ENCODE data around the gene AMPD2.

Gene AMPD2

GRCh38 chr1:109625601-109626560, 6.2 kb downstream of the AMPD2 start:
- H3K27me3 ChIP-seq: no peaks in the 10 kb centered on the region
- peak overlapping the region in 7 of 10 experiments; percentile 83 to 95 (median 88); a peak in 8 of 20 replicates for H3K4me3 ChIP-seq
- H3K4me1 ChIP-seq: peaks cover 45 to 82% (median 69%) of the 10 kb centered on the region in 10 experiments
- peak overlapping the region in 9 of 11 experiments; percentile 8 to 93 (median 84); a peak in 17 of 22 replicates for H3K9ac ChIP-seq
- H3K4me2 ChIP-seq: peak overlapping the region; percentile 87 to 100 (median 97)
- TF ChIP-seq Cebpa-rat (IDR thresholded peaks at IDR 0.05): no peak
- H3K27ac ChIP-seq: peak overlapping the region in 8 of 11 experiments; percentile 16 to 96 (median 87); a peak in 14 of 22 replicates
- H3K9me3 ChIP-seq (replicated peaks in 1 of 11): no peaks in the 10 kb centered on the region
- H4K20me1 ChIP-seq: peaks cover 46 to 90% (median 85%) of the 10 kb centered on the region in 11 experiments; a peak in 21 of 22 replicates
- peaks cover 46 to 56% (median 49%) of the 10 kb centered on the region in 11 experiments for H3K36me3 ChIP-seq

GRCh38 chr1:109626682-109627408, 7.2 kb downstream of the AMPD2 start:
- H4K20me1 ChIP-seq: peaks cover 42 to 89% (median 80%) of the 10 kb centered on the region in 11 experiments; a peak in 21 of 22 replicates
- no peak overlapping the region for H3K4me3 ChIP-seq
- H3K4me2 ChIP-seq: peak overlapping the region in 8 of 11 experiments; percentile 7 to 100 (median 91); a peak in 12 of 22 replicates
- H3K27me3 ChIP-seq: no peaks in the 10 kb centered on the region
- peak overlapping the region in 1 of 11 experiments; percentile 87; a peak in 1 of 22 replicates for H3K9ac ChIP-seq
- TF ChIP-seq Cebpa-rat (IDR thresholded peaks at IDR 0.05): no peak
- H3K4me1 ChIP-seq: peaks cover 40 to 83% (median 67%) of the 10 kb centered on the region in 10 experiments
- no peaks in the 10 kb centered on the region for H3K9me3 ChIP-seq (replicated peaks in 1 of 11)
- peaks cover 56 to 66% (median 59%) of the 10 kb centered on the region in 11 experiments for H3K36me3 ChIP-seq
- H3K27ac ChIP-seq: no peak overlapping the region

- H3K4me2 ChIP-seq: peak overlapping the region in 7 of 11 experiments; percentile 13 to 100 (median 87); a peak in 13 of 22 replicates
- H3K4me3 ChIP-seq: no peak overlapping the region
- H3K27ac ChIP-seq: no peak overlapping the region
These were observed 8.2 kb downstream of the AMPD2 start for GRCh38 chr1:109627692-109628399.

DNA sequence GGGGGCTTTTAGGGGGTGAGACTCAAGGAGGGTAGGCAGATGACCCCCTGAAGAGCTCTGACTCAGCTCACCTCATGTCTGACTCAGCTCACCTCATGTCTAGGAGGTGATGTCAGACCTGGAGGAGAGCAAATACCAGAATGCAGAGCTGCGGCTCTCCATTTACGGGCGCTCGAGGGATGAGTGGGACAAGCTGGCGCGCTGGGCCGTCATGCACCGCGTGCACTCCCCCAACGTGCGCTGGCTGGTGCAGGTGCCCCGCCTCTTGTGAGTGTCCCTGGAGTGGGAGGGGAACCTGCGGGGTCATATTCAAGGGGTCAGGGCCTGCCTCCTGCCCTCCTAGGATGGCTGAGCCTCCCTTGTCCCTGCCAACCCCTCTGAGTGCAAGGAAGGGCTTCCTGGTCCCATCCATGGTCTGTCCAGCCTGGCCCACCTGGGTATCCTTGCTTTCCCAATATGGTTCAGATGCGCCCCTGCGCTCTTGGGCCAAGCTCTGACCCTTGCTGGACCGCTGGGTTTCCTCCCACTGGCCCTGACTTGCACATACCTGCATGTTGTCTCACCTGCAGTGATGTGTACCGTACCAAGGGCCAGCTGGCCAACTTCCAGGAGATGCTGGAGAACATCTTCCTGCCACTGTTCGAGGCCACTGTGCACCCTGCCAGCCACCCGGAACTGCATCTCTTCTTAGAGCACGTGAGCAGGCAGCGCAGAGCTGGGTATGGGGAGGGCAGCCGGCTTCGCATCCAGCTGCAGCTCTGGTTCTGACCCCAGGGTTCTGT, 9.1 kb downstream of the AMPD2 start:
- peaks cover 21 to 75% (median 53%) of the 10 kb centered on the region in 10 experiments for H3K4me1 ChIP-seq
- H3K9ac ChIP-seq: no peak overlapping the region
- H3K27me3 ChIP-seq: no peaks in the 10 kb centered on the region
- peaks cover 61 to 76% (median 71%) of the 10 kb centered on the region in 11 experiments for H3K36me3 ChIP-seq
- no peaks in the 10 kb centered on the region for H3K9me3 ChIP-seq (replicated peaks in 1 of 11)
- TF ChIP-seq Cebpa-rat (IDR thresholded peaks at IDR 0.05): no peak
- no peak overlapping the region for H3K27ac ChIP-seq
- H4K20me1 ChIP-seq: peaks cover 25 to 81% (median 62%) of the 10 kb centered on the region in 11 experiments; a peak in 21 of 22 replicates
- H3K4me3 ChIP-seq: no peak overlapping the region
- peak overlapping the region in 3 of 11 experiments; percentile 54 to 97 (median 95); a peak in 4 of 22 replicates for H3K4me2 ChIP-seq

More at GRCh38 chr1:109627692-109628399, 8.2 kb downstream of the AMPD2 start:
- H3K27me3 ChIP-seq: no peaks in the 10 kb centered on the region
- peaks cover 30 to 82% (median 62%) of the 10 kb centered on the region in 10 experiments for H3K4me1 ChIP-seq
- peaks cover 33 to 89% (median 70%) of the 10 kb centered on the region in 11 experiments; a peak in 21 of 22 replicates for H4K20me1 ChIP-seq
- H3K9ac ChIP-seq: peak overlapping the region in 1 of 11 experiments; percentile 13; a peak in 1 of 22 replicates
- H3K9me3 ChIP-seq (replicated peaks in 1 of 11): no peaks in the 10 kb centered on the region
- peaks cover 61 to 76% (median 68%) of the 10 kb centered on the region in 11 experiments for H3K36me3 ChIP-seq
- TF ChIP-seq Cebpa-rat (IDR thresholded peaks at IDR 0.05): no peak

- H3K4me3 ChIP-seq: no peak overlapping the region
- peaks cover 61 to 76% (median 71%) of the 10 kb centered on the region in 11 experiments for H3K36me3 ChIP-seq
- no peaks in the 10 kb centered on the region for H3K9me3 ChIP-seq (replicated peaks in 1 of 11)
- peaks cover 21 to 73% (median 54%) of the 10 kb centered on the region in 11 experiments; a peak in 21 of 22 replicates for H4K20me1 ChIP-seq
- no peak for TF ChIP-seq Cebpa-rat (IDR thresholded peaks at IDR 0.05)
- H3K9ac ChIP-seq: no peak overlapping the region; a peak in 1 of 22 replicates
- no peak overlapping the region for H3K27ac ChIP-seq
- H3K27me3 ChIP-seq: no peaks in the 10 kb centered on the region
- peaks cover 20 to 68% (median 48%) of the 10 kb centered on the region in 10 experiments for H3K4me1 ChIP-seq
- no peak overlapping the region for H3K4me2 ChIP-seq
These were observed 9.9 kb downstream of the AMPD2 start for GRCh38 chr1:109629372-109630030.

DNA sequence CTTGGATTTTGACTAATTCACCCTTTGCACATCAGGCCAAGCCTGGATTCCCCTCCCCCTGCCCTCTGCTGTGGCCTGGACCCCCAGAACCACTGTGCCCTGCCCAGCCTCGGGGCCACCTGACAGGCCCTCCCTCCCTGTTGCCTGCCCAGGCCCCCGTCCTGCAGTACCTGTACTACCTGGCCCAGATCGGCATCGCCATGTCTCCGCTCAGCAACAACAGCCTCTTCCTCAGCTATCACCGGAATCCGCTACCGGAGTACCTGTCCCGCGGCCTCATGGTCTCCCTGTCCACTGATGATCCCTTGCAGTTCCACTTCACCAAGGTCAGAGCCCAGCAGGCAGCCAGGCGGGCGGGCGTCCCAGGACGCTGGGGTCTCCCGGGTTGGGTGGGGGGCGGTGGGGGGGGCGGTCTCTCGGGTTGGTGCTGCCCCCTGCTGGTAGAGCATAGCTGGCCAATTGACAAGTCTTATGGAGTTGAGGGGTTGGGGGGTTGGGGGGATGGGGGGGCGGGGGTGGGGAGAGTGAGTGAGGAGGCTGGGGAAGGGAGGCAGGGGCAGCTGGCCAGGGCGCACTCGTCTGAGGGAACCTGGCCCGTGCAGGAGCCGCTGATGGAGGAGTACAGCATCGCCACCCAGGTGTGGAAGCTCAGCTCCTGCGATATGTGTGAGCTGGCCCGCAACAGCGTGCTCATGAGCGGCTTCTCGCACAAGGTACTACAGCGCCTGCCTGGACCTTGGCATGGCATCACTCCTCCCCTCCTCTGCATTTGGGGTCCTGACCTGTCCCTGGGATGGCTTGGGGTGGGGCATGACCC, 10.7 kb downstream of the AMPD2 start:
- Histone ChIP-seq H4K20me1 (peaks cover 13 to 65% (median 46%) of the 10 kb centered on the region in 11 experiments; a peak in 21 of 22 replicates), H3K9me3 (replicated peaks in 1 of 11) (no peaks in the 10 kb centered on the region), H3K36me3 (peaks cover 61 to 75% (median 71%) of the 10 kb centered on the region in 11 experiments), H3K27me3 (no peaks in the 10 kb centered on the region), H3K27ac (no peak overlapping the region), H3K4me1 (peaks cover 20 to 64% (median 40%) of the 10 kb centered on the region in 10 experiments), H3K4me3 (no peak overlapping the region), H3K4me2 (no peak overlapping the region), H3K9ac (no peak overlapping the region; a peak in 1 of 22 replicates)
- TF ChIP-seq Cebpa-rat (IDR thresholded peaks at IDR 0.05): no peak
